Head of caudate nucleus (tissue), 42 donors: ENCODE data around the gene DNAJB14.
A peak's percentile ranks its signal among the peaks of the same experiment; 100 is the strongest.
"Not testable (repeated sequence)": the region's sequence is repeated elsewhere in the genome, so short reads cannot be mapped to it uniquely, and the experiment has no call there.

ENCODE experiments used
- DNase-seq, 42 donors: peaks; one replicate each; pipeline versions ENCODE4 v3.0.0 to v3.0.0-alpha.2; 2020 to 2021; ENCODE audit warnings: mixed read lengths in 7 of 42
- intact Hi-C: fragments of 100-400 bp; cut with DNase I; formaldehyde crosslinking; loops from one replicate; pipeline ENCODE4 v1.15.0; 2022

Gene DNAJB14

GRCh38 chr4:99946356-99947189, at the start of gene DNAJB14:
TSS of gene DNAJB14 (minus strand) at chr4:99946618. CDS start at chr4:99946571, 47 bp downstream.
- peak in 40 of 42 donors; percentile 43 to 90 (median 78) for DNase-seq

GRCh38 chr4:99991741-99992140, 45.3 kb upstream of the DNAJB14 start:
- DNase-seq, result no peak

More at GRCh38 chr4:99946356-99947189, at the start of gene DNAJB14:
- intact Hi-C loops, result loop anchor here (2.0 kb wide), 2 partner anchors 52 to 384 kb away; partner anchors contain the start of gene LAMTOR3

GRCh38 chr4:99987681-99988080, 41.3 kb upstream of the DNAJB14 start:
- no peak for DNase-seq
- intact Hi-C loops, result no loop called here

More at GRCh38 chr4:99991741-99992140, 45.3 kb upstream of the DNAJB14 start:
- intact Hi-C loops, result no loop called here

GRCh38 chr4:99986792-99987191, 40.4 kb upstream of the DNAJB14 start:
- no peak for DNase-seq
- intact Hi-C loops, result no loop called here

- intact Hi-C loops, result no loop called here
- DNase-seq, result no peak
Measured at GRCh38 chr4:99983289-99983943, 37.0 kb upstream of the DNAJB14 start.

- no peak for DNase-seq
- intact Hi-C loops, result no loop called here
Measured at GRCh38 chr4:99979872-99980271, 33.5 kb upstream of the DNAJB14 start.

GRCh38 chr4:99971453-99972111, 25.2 kb upstream of the DNAJB14 start:
- DNase-seq, result no peak
- intact Hi-C loops, result no loop called here

- DNase-seq, result peak in 1 of 42 donors; percentile 24
- intact Hi-C loops, result no loop called here
Measured at GRCh38 chr4:99968330-99968729, 21.9 kb upstream of the DNAJB14 start.

- intact Hi-C loops, result no loop called here
- no peak for DNase-seq
Measured at GRCh38 chr4:99966692-99967091, 20.3 kb upstream of the DNAJB14 start.

- no peak for DNase-seq
- intact Hi-C loops, result no loop called here
Measured at GRCh38 chr4:99965674-99966350, 19.4 kb upstream of the DNAJB14 start.

GRCh38 chr4:99965173-99965572, 18.8 kb upstream of the DNAJB14 start:
- DNase-seq, result no peak
- intact Hi-C loops, result no loop called here

- DNase-seq, result no peak
- intact Hi-C loops, result no loop called here
Measured at GRCh38 chr4:99961711-99962110, 15.3 kb upstream of the DNAJB14 start.

- no peak for DNase-seq
- intact Hi-C loops, result no loop called here
Measured at GRCh38 chr4:99960648-99961047, 14.2 kb upstream of the DNAJB14 start.

- intact Hi-C loops, DNase-seq: not testable (repeated sequence)
Measured at GRCh38 chr4:99958207-99958606, 11.8 kb upstream of the DNAJB14 start.

- no peak for DNase-seq
- intact Hi-C loops, result no loop called here
Measured at GRCh38 chr4:99950913-99951254, 4.5 kb upstream of the DNAJB14 start.

- intact Hi-C loops, result no loop called here
- DNase-seq, result peak; percentile 95 to 100 (median 99)
Measured at GRCh38 chr4:99949999-99950912, 3.8 kb upstream of the DNAJB14 start, which contains the start of gene H2AZ1. TSS of gene H2AZ1 (minus strand) at chr4:99950275. CDS start at chr4:99950170, 105 bp downstream.

- peak; percentile 73 to 97 (median 91) for DNase-seq
- intact Hi-C loops, result no loop called here
Measured at GRCh38 chr4:99949034-99949998, 2.9 kb upstream of the DNAJB14 start.
